K562 (cell line): Measurements from ENCODE around the gene ST7. TPM values are rescaled to one million over a fixed set of nuclear protein-coding genes. Genes with fewer than 3 reads are reported as not detected.

Experiments
- CHD2 ChIP-seq: IDR thresholded peaks from 2 replicates; pipeline ENCODE4 v1.6.1; 2011; ENCODE audit warnings: low read depth, low read length
- E4F1 ChIP-seq: fragments of 250-450 bp; sonication (Bioruptor Pico); IDR thresholded peaks from 2 replicates; pipeline ENCODE4 v1.5.0; 2021; ENCODE audit warnings: mild to moderate bottlenecking, borderline replicate concordance
- ELK3 ChIP-seq: fragments of 450-650 bp; formaldehyde crosslinking; IDR thresholded peaks from 2 replicates; pipeline ENCODE4 v1.4.0; 2020; ENCODE audit warnings: mild to moderate bottlenecking
- FOXK1 ChIP-seq: sonication (generic); formaldehyde crosslinking; IDR thresholded peaks from 2 replicates; pipeline ENCODE4 v1.8.0; 2022; ENCODE audit warnings: missing genetic modification reagents, mild to moderate bottlenecking, borderline replicate concordance
- IFI16 ChIP-seq: fragments of 250-450 bp; sonication (Bioruptor Pico); IDR thresholded peaks from 2 replicates; pipeline ENCODE4 v2.1.2; 2022; ENCODE audit warnings: mild to moderate bottlenecking, inconsistent platforms
- KLF10 ChIP-seq: fragments of 250-450 bp; sonication (Bioruptor Pico); IDR thresholded peaks from 2 replicates; pipeline ENCODE4 v1.6.1; 2021; ENCODE audit warnings: matching md5 sums
- MCM7 ChIP-seq, 2 experiments: fragments of 450-650 bp; IDR thresholded peaks; 2 replicates each; pipeline ENCODE4 v1.6.1; 2016 to 2018
- MTA2 ChIP-seq: fragments of 450-650 bp; IDR thresholded peaks from 2 replicates; pipeline ENCODE4 v1.6.1; 2016; ENCODE audit warnings: low read depth
- NEUROD1 ChIP-seq: fragments of 150-350 bp; IDR thresholded peaks from 2 replicates; pipeline ENCODE4 v1.6.1; 2014; ENCODE audit warnings: borderline replicate concordance, low read length, low read depth; ENCODE audit not compliant: partially characterized antibody
- NFE2 ChIP-seq: IDR thresholded peaks from 2 replicates; pipeline ENCODE4 v1.6.1; 2014; ENCODE audit warnings: antibody characterized with exemption, low read depth
- NONO ChIP-seq, 2 experiments: fragments of 200-400 bp in 1 of 2; fragments of 450-650 bp in 1 of 2; formaldehyde crosslinking in 1 of 2; IDR thresholded peaks; 2 replicates each; pipeline ENCODE4 v1.6.1; 2017; ENCODE audit warnings: low read depth in 2 of 2, mild to moderate bottlenecking in 2 of 2, moderate library complexity in 2 of 2, low read length in 1 of 2
- PHF21A ChIP-seq: fragments of 450-650 bp; IDR thresholded peaks from 2 replicates; pipeline ENCODE4 v1.6.1; 2017; ENCODE audit warnings: low read depth, borderline replicate concordance
- PHTF2 ChIP-seq: fragments of 250-450 bp; sonication (Bioruptor Pico); IDR thresholded peaks from 2 replicates; pipeline ENCODE4 v1.5.0; 2021; ENCODE audit warnings: mild to moderate bottlenecking
- RBFOX2 ChIP-seq: fragments of 200-400 bp; formaldehyde crosslinking; IDR thresholded peaks from 2 replicates; pipeline ENCODE4 v1.6.1; 2017; ENCODE audit warnings: low read depth, mild to moderate bottlenecking, low read length, moderate library complexity
- SAP30 ChIP-seq: fragments of 200-600 bp; sonication (generic); IDR thresholded peaks from 2 replicates; pipeline ENCODE4 v1.6.1; 2012; ENCODE audit warnings: borderline replicate concordance, low read depth, mild to moderate bottlenecking, moderate library complexity, low read length, control low read depth, inconsistent platforms; ENCODE audit not compliant: insufficient read depth, poor library complexity, severe bottlenecking
- SRSF9 ChIP-seq: fragments of 200-400 bp; formaldehyde crosslinking; IDR thresholded peaks from 2 replicates; pipeline ENCODE4 v1.6.1; 2017; ENCODE audit warnings: low read depth, low read length, borderline replicate concordance
- ZC3H11A ChIP-seq: IDR thresholded peaks from 2 replicates; pipeline ENCODE4 v1.6.1; 2012; ENCODE audit warnings: low read depth, low read length, improper control_type of control experiment
- ZNF217 ChIP-seq: sonication (generic); formaldehyde crosslinking; IDR thresholded peaks from 2 replicates; pipeline ENCODE4 v1.8.0; 2022; ENCODE audit warnings: mild to moderate bottlenecking, missing genetic modification reagents
- ZNF384 ChIP-seq: IDR thresholded peaks from 2 replicates; pipeline ENCODE4 v1.6.1; 2012; ENCODE audit warnings: low read depth, low read length, improper control_type of control experiment
- ZSCAN29 ChIP-seq: fragments of 450-650 bp; IDR thresholded peaks from 2 replicates; pipeline ENCODE4 v1.6.1; 2017
- polyA plus RNA-seq, 8 experiments: library from polyadenylated mRNA; depleted of rRNA in 4 of 8; stranded (reverse) in 5 of 8; unstranded in 3 of 8; fragments of >200 nt; fragmentation: Nextera tagmentation in 2 of 8; fragmentation: Illumina TruSeq in 1 of 8; extraction: Ambion mirVana in 2 of 8; extraction: Trizol in 1 of 8; gene quantifications; 2 replicates each; pipeline versions ENCODE4 v1.2.1 to v1.2.3, GENCODE V29; 2011 to 2014; ENCODE audit warnings: inconsistent platforms in 1 of 8, missing spikeins in 1 of 8
- total RNA-seq, 7 experiments: library from RNA; depleted of rRNA in 6 of 7; stranded (reverse); fragments of >200 nt in 6 of 7; fragmentation: Illumina TruSeq in 2 of 7; extraction: Trizol in 2 of 7; gene quantifications; 2 replicates each; pipeline versions ENCODE4 v1.2.1 to v1.2.3, GENCODE V29; 2011 to 2021; ENCODE audit warnings: low replicate concordance in 1 of 7
- TF ChIP-seq, protein P1 (sequence below): sonication (generic); formaldehyde crosslinking; IDR thresholded peaks from 2 replicates; pipeline ENCODE4 v1.8.0; 2023; ENCODE audit warnings: mild to moderate bottlenecking, missing genetic modification reagents

ST7 gene
- total and polyA plus RNA-seq, 9 of the 15 experiments (the other 6 are each of a cell fraction or from before 2014, with no cell fraction given): 23.9 to 56.3 (median 36.9) TPM

GRCh38 chr7:116951366-116952292 is 1.7 kb upstream of the ST7 start (continued):
- TF ChIP-seq RBFOX2 (peak; percentile 54), SAP30 (no peak), ZNF217 (no peak), SRSF9 (no peak), ELK3 (CRISPR knock-in tag) (0 out of 2 replicates have a peak, but pooled peaks have one; percentile 33), CHD2 (no peak), KLF10 (CRISPR knock-in tag) (0 out of 2 replicates have a peak, but pooled peaks have one; percentile 59), PHF21A (no peak; the same call in 1 of the 2 replicates), NEUROD1 (no peak), FOXK1 (no peak), MCM7 (IDR thresholded peaks at IDR 0.05) (no peak), ZNF384 (no peak), NONO (IDR thresholded peaks at IDR 0.05; ENCODE audit: low read depth in 2 of 2, low read length in 1 of 2) (no peak), PHTF2 (CRISPR knock-in tag) (no peak), ZSCAN29 (no peak), ZC3H11A (no peak), E4F1 (CRISPR knock-in tag) (0 out of 2 replicates have a peak, but pooled peaks have one; percentile 56), NFE2 (no peak), IFI16 (CRISPR knock-in tag) (no peak), MTA2 (no peak)
- TF ChIP-seq, protein P1, sequence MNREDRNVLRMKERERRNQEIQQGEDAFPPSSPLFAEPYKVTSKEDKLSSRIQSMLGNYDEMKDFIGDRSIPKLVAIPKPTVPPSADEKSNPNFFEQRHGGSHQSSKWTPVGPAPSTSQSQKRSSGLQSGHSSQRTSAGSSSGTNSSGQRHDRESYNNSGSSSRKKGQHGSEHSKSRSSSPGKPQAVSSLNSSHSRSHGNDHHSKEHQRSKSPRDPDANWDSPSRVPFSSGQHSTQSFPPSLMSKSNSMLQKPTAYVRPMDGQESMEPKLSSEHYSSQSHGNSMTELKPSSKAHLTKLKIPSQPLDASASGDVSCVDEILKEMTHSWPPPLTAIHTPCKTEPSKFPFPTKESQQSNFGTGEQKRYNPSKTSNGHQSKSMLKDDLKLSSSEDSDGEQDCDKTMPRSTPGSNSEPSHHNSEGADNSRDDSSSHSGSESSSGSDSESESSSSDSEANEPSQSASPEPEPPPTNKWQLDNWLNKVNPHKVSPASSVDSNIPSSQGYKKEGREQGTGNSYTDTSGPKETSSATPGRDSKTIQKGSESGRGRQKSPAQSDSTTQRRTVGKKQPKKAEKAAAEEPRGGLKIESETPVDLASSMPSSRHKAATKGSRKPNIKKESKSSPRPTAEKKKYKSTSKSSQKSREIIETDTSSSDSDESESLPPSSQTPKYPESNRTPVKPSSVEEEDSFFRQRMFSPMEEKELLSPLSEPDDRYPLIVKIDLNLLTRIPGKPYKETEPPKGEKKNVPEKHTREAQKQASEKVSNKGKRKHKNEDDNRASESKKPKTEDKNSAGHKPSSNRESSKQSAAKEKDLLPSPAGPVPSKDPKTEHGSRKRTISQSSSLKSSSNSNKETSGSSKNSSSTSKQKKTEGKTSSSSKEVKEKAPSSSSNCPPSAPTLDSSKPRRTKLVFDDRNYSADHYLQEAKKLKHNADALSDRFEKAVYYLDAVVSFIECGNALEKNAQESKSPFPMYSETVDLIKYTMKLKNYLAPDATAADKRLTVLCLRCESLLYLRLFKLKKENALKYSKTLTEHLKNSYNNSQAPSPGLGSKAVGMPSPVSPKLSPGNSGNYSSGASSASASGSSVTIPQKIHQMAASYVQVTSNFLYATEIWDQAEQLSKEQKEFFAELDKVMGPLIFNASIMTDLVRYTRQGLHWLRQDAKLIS (CRISPR knock-in tag): peak; percentile 53; the same call in 1 of the 2 replicates
